Measurements from ENCODE around the gene CFAP221.

Gene CFAP221

DNA sequence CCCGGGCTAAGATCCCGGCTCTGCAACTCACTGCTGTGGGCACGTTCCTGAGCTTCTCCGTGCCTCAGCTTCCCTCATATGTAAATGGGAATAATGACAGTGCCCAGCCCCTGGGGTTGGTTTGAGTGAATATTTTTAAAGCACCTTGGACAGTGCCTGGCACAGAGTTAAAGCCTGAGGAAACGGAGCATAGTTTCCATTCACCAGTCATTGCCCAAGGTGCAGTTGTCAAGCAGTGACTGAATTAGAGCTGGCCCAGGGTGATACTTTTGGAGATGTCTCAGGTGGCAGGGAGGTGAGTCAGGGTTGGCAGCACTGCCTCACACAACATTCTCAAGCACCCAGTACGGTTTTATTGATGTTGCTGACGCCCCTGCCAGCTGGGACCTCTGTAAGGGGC is 146.9 kb downstream of the CFAP221 start:
- DNase-seq (ENCODE audit: low read depth) = no peak
- TF ChIP-seq CTCF (conservative IDR thresholded peaks at IDR 0.05; ENCODE audit: low read depth, low read length) = no peak
- H3K4me3 ChIP-seq (ENCODE audit: low read depth, low read length) = no peak overlapping the region

DNA sequence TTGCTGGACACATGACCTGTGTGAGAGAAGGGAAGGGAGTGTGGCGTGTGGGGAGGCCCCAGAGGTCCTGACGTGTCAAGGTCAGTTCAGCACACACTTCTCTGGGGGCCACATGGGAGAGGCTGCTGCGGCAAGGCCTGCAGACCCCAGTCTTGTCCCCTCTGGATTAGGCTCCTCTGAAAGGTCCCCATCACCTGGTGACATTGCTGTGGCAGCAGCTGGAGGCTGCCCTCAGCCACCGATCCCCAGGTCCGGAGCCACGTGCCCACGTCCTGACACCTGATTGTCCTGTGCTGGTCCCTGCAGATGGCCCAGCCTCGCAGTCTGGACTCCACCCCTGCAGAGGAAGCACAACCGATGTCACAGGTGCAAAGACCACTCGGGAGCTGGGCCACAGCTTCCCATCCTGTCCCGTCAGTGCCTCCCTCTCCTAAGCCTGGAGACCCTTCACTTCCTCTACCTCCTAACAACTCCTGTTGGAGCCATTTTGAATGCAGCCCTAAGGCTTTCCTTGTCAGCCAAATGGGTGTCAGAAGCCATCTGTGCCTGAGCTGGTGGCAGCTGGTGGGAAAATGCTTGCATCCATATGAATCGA is 147.5 kb downstream of the CFAP221 start:
- TF ChIP-seq CTCF (conservative IDR thresholded peaks at IDR 0.05; ENCODE audit: low read depth, low read length) = no peak
- H3K4me3 ChIP-seq (ENCODE audit: low read depth, low read length) = no peak overlapping the region
- no peak for DNase-seq (ENCODE audit: low read depth)

DNA sequence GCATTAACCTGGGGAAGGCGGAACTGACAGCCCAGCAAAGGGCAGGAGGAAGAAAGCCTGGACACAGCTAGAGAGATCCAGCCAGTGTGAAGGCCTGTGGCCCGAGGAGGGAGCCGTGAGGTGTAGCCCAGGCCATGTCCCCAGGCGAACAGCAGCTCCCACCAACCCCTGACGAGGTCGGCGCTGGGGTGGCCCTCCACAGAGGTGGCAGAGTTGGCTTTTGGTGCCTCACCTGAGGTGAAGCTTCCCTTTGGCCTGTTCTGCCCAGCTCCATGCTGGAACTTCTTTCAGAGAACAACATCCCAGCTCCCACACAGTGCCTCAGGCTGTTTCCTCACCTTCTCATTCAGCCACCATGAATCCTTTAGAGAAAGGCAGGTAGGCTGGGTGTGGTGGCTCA is 148.1 kb downstream of the CFAP221 start:
- no peak for TF ChIP-seq CTCF (conservative IDR thresholded peaks at IDR 0.05; ENCODE audit: low read depth, low read length)
- DNase-seq (ENCODE audit: low read depth) = no peak
- no peak overlapping the region for H3K4me3 ChIP-seq (ENCODE audit: low read depth, low read length)

- no peak overlapping the region for H3K4me3 ChIP-seq (ENCODE audit: low read depth, low read length)
Measured at GRCh38 chr2:119692954-119693353, 148.7 kb downstream of the CFAP221 start.

DNA sequence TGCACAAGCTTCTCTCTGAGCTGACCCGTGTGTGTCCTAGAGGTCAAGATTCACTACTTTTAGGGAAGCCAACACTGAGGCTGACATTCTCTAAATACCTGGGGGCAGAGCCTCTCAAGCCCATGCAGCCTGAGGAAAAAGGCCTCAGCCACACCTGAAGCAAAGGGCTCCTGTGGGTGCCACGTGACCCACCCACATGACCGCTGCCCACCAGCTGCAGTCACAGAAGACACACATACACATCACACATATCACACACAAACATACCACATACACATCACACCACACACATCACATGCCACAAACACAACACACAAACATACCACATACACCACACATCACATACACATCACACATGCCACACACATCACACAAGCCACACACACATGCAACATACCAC is 149.3 kb downstream of the CFAP221 start:
- no peak for TF ChIP-seq CTCF (conservative IDR thresholded peaks at IDR 0.05; ENCODE audit: low read depth, low read length)
- H3K4me3 ChIP-seq (ENCODE audit: low read depth, low read length) = no peak overlapping the region
- no peak for DNase-seq (ENCODE audit: low read depth)

More at GRCh38 chr2:119692954-119693353, 148.7 kb downstream of the CFAP221 start:
- DNase-seq (ENCODE audit: low read depth) = no peak
- no peak for TF ChIP-seq CTCF (conservative IDR thresholded peaks at IDR 0.05; ENCODE audit: low read depth, low read length)

DNA sequence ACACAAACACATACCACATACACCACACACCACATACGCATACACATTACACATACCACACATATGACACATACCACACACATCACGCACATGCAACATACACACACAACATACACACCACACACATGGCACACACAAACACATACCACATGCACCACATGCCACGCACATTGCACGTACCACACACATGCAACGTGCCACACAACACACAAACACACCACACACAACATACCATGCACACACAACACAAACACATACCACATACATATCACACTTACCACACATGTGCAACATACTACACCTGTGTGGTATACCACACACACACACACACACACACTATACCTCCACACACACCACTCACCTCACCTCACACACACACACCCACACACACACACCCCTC is 149.7 kb downstream of the CFAP221 start:
- H3K4me3 ChIP-seq (ENCODE audit: low read depth, low read length) = no peak overlapping the region
- no peak for TF ChIP-seq CTCF (conservative IDR thresholded peaks at IDR 0.05; ENCODE audit: low read depth, low read length)
- DNase-seq (ENCODE audit: low read depth) = no peak

DNA sequence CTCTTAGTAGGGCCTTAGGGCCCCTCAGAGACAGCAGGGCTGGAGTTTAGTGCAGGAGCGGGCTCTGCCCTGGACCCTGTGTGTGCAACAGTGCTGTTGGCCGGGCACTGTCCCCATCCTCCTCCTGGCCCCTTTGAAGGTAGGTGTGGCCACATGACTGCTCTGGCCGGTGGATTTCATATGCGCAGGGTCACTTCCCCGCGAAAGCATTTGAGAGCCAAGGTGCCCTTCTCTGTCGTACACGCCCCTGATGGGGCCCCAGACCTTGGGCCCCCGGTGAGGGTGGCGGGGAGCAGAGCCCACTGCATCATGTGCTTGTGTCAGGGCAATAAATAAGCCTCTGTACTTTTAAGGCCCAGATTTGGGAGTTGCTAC is 150.2 kb downstream of the CFAP221 start:
- no peak for DNase-seq (ENCODE audit: low read depth)
- no peak for TF ChIP-seq CTCF (conservative IDR thresholded peaks at IDR 0.05; ENCODE audit: low read depth, low read length)
- no peak overlapping the region for H3K4me3 ChIP-seq (ENCODE audit: low read depth, low read length)
